GM23248 (cell line): ENCODE results near the gene BEAN1.

ENCODE experiments used
- EZH2 ChIP-seq: fragments of 200-600 bp; sonication (generic); IDR thresholded peaks from 2 replicates; pipeline ENCODE4 v1.6.1; 2018; ENCODE audit warnings: antibody characterized with exemption, mild to moderate bottlenecking; ENCODE audit not compliant: insufficient read depth, poor library complexity, severe bottlenecking
- EZH2phosphoT487 ChIP-seq: fragments of 200-600 bp; sonication (generic); IDR thresholded peaks from 2 replicates; pipeline ENCODE4 v1.6.1; 2018; ENCODE audit warnings: antibody characterized with exemption, moderate library complexity, mild to moderate bottlenecking, low read depth; ENCODE audit not compliant: insufficient read depth

DNA sequence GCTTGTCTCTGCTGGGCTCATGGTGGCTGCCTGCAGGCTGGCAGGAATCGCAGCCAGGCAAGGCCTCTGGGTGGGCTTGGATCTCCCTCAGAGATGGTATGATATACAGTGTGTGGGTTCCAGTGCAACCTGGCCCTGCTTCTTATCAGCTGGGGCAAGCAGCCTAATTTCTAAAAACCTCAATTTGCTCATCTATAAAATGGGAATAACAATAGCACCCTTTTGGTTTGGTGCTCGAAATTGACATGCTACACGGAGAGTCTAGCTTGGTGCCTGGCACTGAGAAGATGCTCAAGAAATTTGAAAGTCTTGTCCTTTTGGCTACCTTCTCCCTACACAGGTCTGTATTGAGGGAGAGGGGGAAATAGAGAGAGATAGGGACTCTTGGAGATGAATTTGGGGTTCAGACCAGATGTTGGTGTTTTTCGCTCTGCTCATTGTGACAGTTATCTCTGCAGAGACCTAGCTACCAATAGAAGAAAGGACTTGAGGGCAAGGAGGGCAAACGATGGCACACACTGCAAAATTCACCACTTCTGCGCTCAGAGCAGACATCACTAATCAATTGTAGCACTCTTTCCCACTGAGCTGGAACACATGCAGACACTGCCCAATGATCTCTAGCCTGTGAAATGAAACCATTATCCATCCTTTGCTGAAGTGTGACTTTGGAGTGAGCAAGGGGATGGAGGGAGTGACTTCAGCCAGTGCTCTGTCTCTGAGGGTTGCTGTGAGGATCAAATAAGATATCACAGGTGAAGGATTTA, 15.6 kb downstream of the BEAN1 start:
- TF ChIP-seq EZH2 = no peak
- TF ChIP-seq EZH2phosphoT487 = no peak
